ENCODE measurements around the gene PLA2G2F.

The PLA2G2F gene

DNA sequence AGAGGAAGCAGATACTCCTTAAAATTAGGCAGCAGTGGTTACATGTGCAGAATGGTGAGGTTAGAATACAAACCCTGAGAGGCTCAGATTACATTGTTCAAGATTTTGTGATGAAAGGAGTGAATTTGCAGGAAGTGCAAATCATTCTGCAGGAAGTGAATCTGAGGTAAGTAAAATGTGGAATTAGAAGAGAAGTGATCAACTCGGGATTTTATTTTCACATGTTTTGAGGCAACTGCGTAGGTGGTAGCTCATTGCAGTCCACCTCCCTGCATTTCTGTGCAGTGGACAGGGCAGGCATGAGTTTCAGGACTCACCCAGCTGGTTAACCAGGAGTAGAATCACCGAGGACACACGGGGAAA lies 49.3 kb downstream of the PLA2G2F start:
- TF ChIP-seq FOXM1 (IDR thresholded peaks at IDR 0.05; ENCODE audit: borderline replicate concordance) (no peak), SUZ12 (IDR thresholded peaks at IDR 0.05) (no peak), ELF4 (IDR thresholded peaks at IDR 0.05) (no peak), LEF1 (IDR thresholded peaks at IDR 0.05; ENCODE audit: borderline replicate concordance) (no peak), HDGF (IDR thresholded peaks at IDR 0.05; ENCODE audit: borderline replicate concordance) (no peak), L3MBTL2 (conservative IDR thresholded peaks at IDR 0.05) (no peak), SP1 (IDR thresholded peaks at IDR 0.05) (no peak), ZNF384 (IDR thresholded peaks at IDR 0.05) (no peak)
- CTCF ChIA-PET, result interaction anchor here (0.6 kb wide), 1 partner anchor 24 kb away, joined by 4 read pairs; no protein-coding TSS in a partner anchor
- POLR2A ChIA-PET, result no interaction called here
- no peak for DNase-seq (ENCODE audit: extremely low spot score)

DNA sequence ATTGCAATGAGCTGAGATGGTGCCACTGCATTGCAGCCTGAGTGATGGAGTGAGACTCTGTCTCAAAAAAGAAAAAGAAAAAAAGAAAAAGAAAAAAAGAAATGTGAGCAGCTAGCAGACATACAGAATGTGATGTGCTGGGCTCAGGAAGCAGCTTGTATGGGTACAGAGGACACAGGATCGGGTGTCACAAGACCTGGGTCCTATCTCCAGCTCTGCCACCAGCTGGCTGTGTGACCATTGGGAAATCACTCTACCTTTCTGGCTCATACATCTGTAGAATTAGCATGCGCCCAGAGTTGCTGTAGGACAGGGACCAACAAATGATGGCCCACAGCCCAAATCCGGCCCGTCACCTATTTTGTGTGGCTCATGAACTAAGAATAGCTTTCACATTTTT lies 50.5 kb downstream of the PLA2G2F start:
- POLR2A ChIA-PET, result no interaction called here
- TF ChIP-seq LEF1 (IDR thresholded peaks at IDR 0.05; ENCODE audit: borderline replicate concordance), result no peak
- TF ChIP-seq FOXM1 (IDR thresholded peaks at IDR 0.05; ENCODE audit: borderline replicate concordance), result no peak
- TF ChIP-seq ZNF384 (IDR thresholded peaks at IDR 0.05), result no peak
- no peak for TF ChIP-seq ELF4 (IDR thresholded peaks at IDR 0.05)
- TF ChIP-seq ARNT (IDR thresholded peaks at IDR 0.05), result no peak
- CTCF ChIA-PET, result no interaction called here
- DNase-seq (ENCODE audit: extremely low spot score), result no peak

DNA sequence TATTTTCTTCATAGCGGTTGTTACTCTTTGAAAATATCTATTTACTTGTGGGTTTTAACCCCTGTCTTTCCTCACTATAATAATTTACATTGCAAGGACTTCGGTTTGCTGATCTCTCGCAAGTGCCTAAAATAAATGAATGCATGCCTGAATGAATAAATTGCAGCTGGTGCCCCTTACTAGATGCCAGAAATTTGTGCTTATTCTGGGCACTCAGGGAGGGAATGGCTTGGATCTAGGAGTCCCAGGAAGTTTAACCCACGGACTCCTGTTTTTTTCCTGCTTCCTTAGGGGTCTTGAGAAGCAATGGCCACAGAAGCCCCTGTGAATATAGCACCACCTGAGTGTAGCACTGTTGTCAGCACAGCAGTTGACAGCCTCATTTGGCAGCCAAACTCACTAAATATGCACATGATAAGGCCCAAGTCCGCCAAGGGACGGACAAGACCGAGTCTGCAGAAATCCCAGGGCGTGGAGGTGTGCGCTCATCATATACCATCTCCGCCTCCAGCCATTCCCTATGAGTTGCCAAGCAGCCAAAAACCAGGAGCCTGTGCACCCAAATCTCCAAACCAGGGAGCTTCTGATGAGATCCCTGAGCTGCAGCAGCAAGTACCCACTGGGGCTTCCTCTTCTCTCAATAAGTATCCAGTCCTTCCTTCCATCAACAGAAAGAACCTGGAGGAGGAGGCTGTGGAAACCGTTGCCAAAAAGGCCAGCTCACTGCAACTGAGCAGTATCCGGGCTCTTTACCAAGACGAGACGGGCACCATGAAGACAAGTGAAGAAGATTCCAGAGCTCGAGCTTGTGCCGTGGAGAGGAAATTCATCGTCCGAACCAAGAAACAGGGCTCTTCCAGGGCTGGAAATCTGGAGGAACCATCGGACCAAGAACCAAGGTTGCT lies 51.4 kb downstream of the PLA2G2F start:
- POLR2A ChIA-PET, result no interaction called here
- DNase-seq (ENCODE audit: extremely low spot score), result no peak
- CTCF ChIA-PET, result no interaction called here
- no peak for TF ChIP-seq FOXK2 (IDR thresholded peaks at IDR 0.05)
- no peak for TF ChIP-seq BHLHE40 (IDR thresholded peaks at IDR 0.05; ENCODE audit: borderline replicate concordance)
- no peak for TF ChIP-seq TARDBP (IDR thresholded peaks at IDR 0.05)
- TF ChIP-seq FOXA1 (IDR thresholded peaks at IDR 0.05), result no peak
- TF ChIP-seq FOXM1 (IDR thresholded peaks at IDR 0.05; ENCODE audit: borderline replicate concordance), result no peak
- TF ChIP-seq ZNF384 (IDR thresholded peaks at IDR 0.05), result no peak
- no peak for TF ChIP-seq L3MBTL2 (conservative IDR thresholded peaks at IDR 0.05)
- TF ChIP-seq SP1 (IDR thresholded peaks at IDR 0.05), result no peak
- no peak for TF ChIP-seq NFRKB (IDR thresholded peaks at IDR 0.05)
- no peak for TF ChIP-seq ARNT (IDR thresholded peaks at IDR 0.05)
- TF ChIP-seq ELF4 (IDR thresholded peaks at IDR 0.05), result no peak
- no peak for TF ChIP-seq HDGF (IDR thresholded peaks at IDR 0.05; ENCODE audit: borderline replicate concordance)
- TF ChIP-seq, protein P1, sequence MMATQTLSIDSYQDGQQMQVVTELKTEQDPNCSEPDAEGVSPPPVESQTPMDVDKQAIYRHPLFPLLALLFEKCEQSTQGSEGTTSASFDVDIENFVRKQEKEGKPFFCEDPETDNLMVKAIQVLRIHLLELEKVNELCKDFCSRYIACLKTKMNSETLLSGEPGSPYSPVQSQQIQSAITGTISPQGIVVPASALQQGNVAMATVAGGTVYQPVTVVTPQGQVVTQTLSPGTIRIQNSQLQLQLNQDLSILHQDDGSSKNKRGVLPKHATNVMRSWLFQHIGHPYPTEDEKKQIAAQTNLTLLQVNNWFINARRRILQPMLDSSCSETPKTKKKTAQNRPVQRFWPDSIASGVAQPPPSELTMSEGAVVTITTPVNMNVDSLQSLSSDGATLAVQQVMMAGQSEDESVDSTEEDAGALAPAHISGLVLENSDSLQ (IDR thresholded peaks at IDR 0.05), result no peak
- no peak for TF ChIP-seq CTBP1 (IDR thresholded peaks at IDR 0.05; ENCODE audit: borderline replicate concordance)
- no peak for TF ChIP-seq LEF1 (IDR thresholded peaks at IDR 0.05; ENCODE audit: borderline replicate concordance)
- no peak for TF ChIP-seq SUZ12 (IDR thresholded peaks at IDR 0.05)

DNA sequence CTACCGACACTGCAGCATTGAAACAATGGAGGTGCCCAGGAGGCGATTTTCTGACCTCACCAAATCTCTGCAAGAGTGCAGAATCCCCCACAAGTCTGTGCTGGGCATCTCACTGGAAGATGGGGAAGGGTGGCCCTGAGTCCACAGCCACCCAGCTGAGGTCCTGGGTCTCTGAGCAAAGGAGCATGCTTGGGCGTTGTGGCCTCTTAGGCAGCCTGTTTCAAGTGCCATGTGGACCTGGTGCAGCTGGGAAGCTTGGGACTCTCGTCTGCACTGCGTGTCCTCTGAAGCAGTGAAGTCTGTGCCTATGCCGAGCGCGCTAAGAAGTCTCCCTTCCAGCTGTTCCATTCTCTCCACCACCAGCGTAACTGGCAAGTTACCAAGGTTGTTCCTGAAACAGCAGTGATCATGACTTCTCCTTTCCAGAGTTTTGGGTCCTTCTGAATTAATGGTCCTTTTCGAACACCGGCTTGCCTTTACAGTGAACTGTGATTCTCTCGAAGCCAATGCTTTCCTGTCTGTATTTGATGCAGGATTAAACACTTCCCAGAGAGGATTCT lies 52.2 kb downstream of the PLA2G2F start:
- no peak for DNase-seq (ENCODE audit: extremely low spot score)
- TF ChIP-seq ZNF384 (IDR thresholded peaks at IDR 0.05) (no peak), NFRKB (IDR thresholded peaks at IDR 0.05) (no peak), FOXA1 (IDR thresholded peaks at IDR 0.05) (no peak), FOXM1 (IDR thresholded peaks at IDR 0.05; ENCODE audit: borderline replicate concordance) (no peak), TARDBP (IDR thresholded peaks at IDR 0.05) (no peak)
- ChIA-PET CTCF (no interaction called here), POLR2A (no interaction called here)

DNA sequence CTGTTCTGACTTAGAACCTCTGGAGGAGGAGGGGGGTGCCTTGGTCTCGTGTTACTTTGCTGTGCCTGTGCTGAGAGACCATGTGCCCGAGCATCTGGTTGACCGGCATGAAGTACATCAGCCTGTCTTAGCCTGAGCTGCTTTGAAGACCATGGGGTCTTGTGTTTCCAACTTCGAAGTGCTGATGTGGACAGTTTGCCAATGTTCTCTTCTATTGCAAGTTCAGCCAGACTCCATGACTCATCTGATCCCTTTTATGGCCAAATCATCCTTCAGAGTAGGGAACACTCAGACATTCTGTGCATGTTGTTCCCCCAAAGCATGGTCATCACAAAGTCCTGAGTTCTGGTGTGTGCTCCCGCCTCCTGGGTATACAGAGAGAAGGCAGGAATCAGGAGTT lies 53.2 kb downstream of the PLA2G2F start:
- DNase-seq (ENCODE audit: extremely low spot score), result no peak

DNA sequence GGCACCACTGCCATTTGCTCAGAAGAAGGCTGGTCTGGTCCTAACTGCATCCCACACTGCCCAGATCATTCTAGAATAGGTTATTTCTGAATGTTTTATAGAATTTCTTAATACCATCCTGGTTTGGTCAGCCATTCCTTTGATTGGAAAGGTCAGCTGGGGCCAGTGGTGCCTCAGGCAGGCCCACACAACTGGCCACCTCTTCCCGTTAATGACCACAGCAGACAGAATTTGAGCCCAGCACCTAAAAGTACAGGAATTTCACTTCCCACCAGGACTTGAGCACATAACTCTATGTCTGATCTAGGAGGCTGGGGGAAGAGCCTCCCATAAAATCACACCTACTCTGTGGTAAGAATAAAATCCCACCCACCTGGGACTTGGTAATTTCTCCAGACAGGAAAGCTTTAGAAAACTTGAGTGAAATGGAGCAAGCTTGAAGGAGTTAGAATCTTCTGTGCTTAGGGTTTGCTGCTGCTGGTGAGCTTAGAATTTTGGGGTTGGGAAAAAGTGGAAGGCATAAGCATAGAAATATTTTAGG lies 53.8 kb downstream of the PLA2G2F start:
- ChIA-PET CTCF (interaction anchor here (1.4 kb wide), 1 partner anchor 30 kb away, joined by 4 read pairs; no protein-coding TSS in a partner anchor), POLR2A (no interaction called here)
- DNase-seq (ENCODE audit: extremely low spot score), result no peak
- TF ChIP-seq CTBP1 (IDR thresholded peaks at IDR 0.05; ENCODE audit: borderline replicate concordance), result no peak
- no peak for TF ChIP-seq ELF4 (IDR thresholded peaks at IDR 0.05)
- no peak for TF ChIP-seq SUZ12 (IDR thresholded peaks at IDR 0.05)
- TF ChIP-seq FOXM1 (IDR thresholded peaks at IDR 0.05; ENCODE audit: borderline replicate concordance), result no peak
- TF ChIP-seq L3MBTL2 (conservative IDR thresholded peaks at IDR 0.05), result no peak
- TF ChIP-seq LEF1 (IDR thresholded peaks at IDR 0.05; ENCODE audit: borderline replicate concordance), result no peak
- TF ChIP-seq SP1 (IDR thresholded peaks at IDR 0.05), result no peak
- TF ChIP-seq ARNT (IDR thresholded peaks at IDR 0.05), result no peak
- TF ChIP-seq NFRKB (IDR thresholded peaks at IDR 0.05), result no peak
- TF ChIP-seq FOXA1 (IDR thresholded peaks at IDR 0.05), result no peak
- no peak for TF ChIP-seq TARDBP (IDR thresholded peaks at IDR 0.05)

More for the DNA sequence above, 53.2 kb downstream of the PLA2G2F start:
- TF ChIP-seq ELF4 (IDR thresholded peaks at IDR 0.05) (no peak), HDGF (IDR thresholded peaks at IDR 0.05; ENCODE audit: borderline replicate concordance) (no peak), FOXA1 (IDR thresholded peaks at IDR 0.05) (no peak), SUZ12 (IDR thresholded peaks at IDR 0.05) (no peak), CTBP1 (IDR thresholded peaks at IDR 0.05; ENCODE audit: borderline replicate concordance) (no peak), ARNT (IDR thresholded peaks at IDR 0.05) (no peak), BHLHE40 (IDR thresholded peaks at IDR 0.05; ENCODE audit: borderline replicate concordance) (no peak), NFRKB (IDR thresholded peaks at IDR 0.05) (no peak), FOXM1 (IDR thresholded peaks at IDR 0.05; ENCODE audit: borderline replicate concordance) (no peak), ZNF384 (IDR thresholded peaks at IDR 0.05) (no peak), L3MBTL2 (conservative IDR thresholded peaks at IDR 0.05) (no peak)
- TF ChIP-seq, protein P1 (IDR thresholded peaks at IDR 0.05), result no peak
- CTCF ChIA-PET, result no interaction called here
- POLR2A ChIA-PET, result no interaction called here

Data from HEK293T (cell line).